Glutamatergic neuron (in vitro differentiated cells): ENCODE data around the gene TCP11. TPM values are rescaled to one million over a fixed set of nuclear protein-coding genes. Genes with fewer than 3 reads are reported as not detected.
A peak's percentile ranks its signal among the peaks of the same experiment; 100 is the strongest.

ENCODE experiments used
- DNase-seq: peaks from one replicate; pipeline ENCODE4 v3.0.0; 2022
- H3K27ac Mint-ChIP-seq: one replicate; pipeline ENCODE4 v1.8.0; 2020; ENCODE audit warnings: mild to moderate bottlenecking, mixed read lengths, inconsistent platforms; ENCODE audit not compliant: unreplicated experiment
- H3K27me3 Mint-ChIP-seq: one replicate; pipeline ENCODE4 v1.8.0; 2020; ENCODE audit warnings: mild to moderate bottlenecking, moderate library complexity, mixed read lengths, inconsistent platforms; ENCODE audit not compliant: unreplicated experiment
- H3K36me3 Mint-ChIP-seq: one replicate; pipeline ENCODE4 v1.8.0; 2020; ENCODE audit warnings: mild to moderate bottlenecking, mixed read lengths, inconsistent platforms; ENCODE audit not compliant: unreplicated experiment
- H3K4me1 Mint-ChIP-seq: one replicate; pipeline ENCODE4 v1.8.0; 2020; ENCODE audit warnings: mild to moderate bottlenecking, low read depth, mixed read lengths, inconsistent platforms; ENCODE audit not compliant: unreplicated experiment
- H3K4me3 Mint-ChIP-seq: one replicate; pipeline ENCODE4 v1.8.0; 2020; ENCODE audit warnings: mild to moderate bottlenecking, mixed read lengths, inconsistent platforms; ENCODE audit not compliant: unreplicated experiment
- H3K9me3 Mint-ChIP-seq: one replicate; pipeline ENCODE4 v1.8.0; 2020; ENCODE audit warnings: mild to moderate bottlenecking, moderate library complexity, mixed read lengths, inconsistent platforms; ENCODE audit not compliant: unreplicated experiment
- CTCF ChIP-seq: fragments of 200-600 bp; sonication (generic); IDR thresholded peaks from one replicate; pipeline ENCODE4 v1.5.0; 2021; ENCODE audit not compliant: partially characterized antibody, unreplicated experiment
- total RNA-seq: library from RNA; stranded (reverse); fragmentation: NEBNext Ultra II Directional; extraction: Animal tissue kit (Norgen Biotek cat#: 25700); gene quantifications from one replicate; pipeline ENCODE4 v1.2.1, GENCODE V29; 2021; ENCODE audit not compliant: unreplicated experiment

The TCP11 gene
- total RNA-seq, 1 donor from 2014 or later, result not detected

GRCh38 chr6:35091346-35092083 is 49.6 kb downstream of the TCP11 start:
- no peaks in the 10 kb centered on the region for H3K36me3 Mint-ChIP-seq
- no peak for DNase-seq
- peak overlapping the region; percentile 23 for H3K27ac Mint-ChIP-seq
- peaks cover 4% of the 10 kb centered on the region for H3K9me3 Mint-ChIP-seq
- H3K4me1 Mint-ChIP-seq, result peaks cover 38% of the 10 kb centered on the region
- H3K27me3 Mint-ChIP-seq, result peaks cover 4% of the 10 kb centered on the region
- TF ChIP-seq CTCF, result no peak
- peak overlapping the region; percentile 25 for H3K4me3 Mint-ChIP-seq

GRCh38 chr6:35090734-35091133 is 50.4 kb downstream of the TCP11 start:
- peak; percentile 56 for DNase-seq
- TF ChIP-seq CTCF, result no peak
- Mint-ChIP-seq H3K9me3 (peaks cover 4% of the 10 kb centered on the region), H3K27ac (no peak overlapping the region), H3K4me1 (peaks cover 33% of the 10 kb centered on the region), H3K4me3 (no peak overlapping the region), H3K27me3 (peaks cover 4% of the 10 kb centered on the region), H3K36me3 (no peaks in the 10 kb centered on the region)

- H3K4me3 Mint-ChIP-seq, result no peak overlapping the region
- peaks cover 34% of the 10 kb centered on the region for H3K4me1 Mint-ChIP-seq
- no peak for DNase-seq
- H3K9me3 Mint-ChIP-seq, result peaks cover 4% of the 10 kb centered on the region
- TF ChIP-seq CTCF, result no peak
- no peaks in the 10 kb centered on the region for H3K36me3 Mint-ChIP-seq
- H3K27me3 Mint-ChIP-seq, result peaks cover 4% of the 10 kb centered on the region
- no peak overlapping the region for H3K27ac Mint-ChIP-seq
Observed at GRCh38 chr6:35089935-35090505, 51.1 kb downstream of the TCP11 start.

- H3K4me1 Mint-ChIP-seq, result peaks cover 35% of the 10 kb centered on the region
- DNase-seq, result no peak
- H3K27me3 Mint-ChIP-seq, result peaks cover 4% of the 10 kb centered on the region
- no peak for TF ChIP-seq CTCF
- peaks cover 4% of the 10 kb centered on the region for H3K9me3 Mint-ChIP-seq
- H3K36me3 Mint-ChIP-seq, result no peaks in the 10 kb centered on the region
- H3K4me3 Mint-ChIP-seq, result no peak overlapping the region
- H3K27ac Mint-ChIP-seq, result no peak overlapping the region
Observed at GRCh38 chr6:35089216-35089934, 51.8 kb downstream of the TCP11 start.
